Spleen (tissue), 11 donors: ENCODE data around the gene MCC. TPM values are rescaled to one million over a fixed set of nuclear protein-coding genes. Genes with fewer than 3 reads are reported as not detected.

Source experiments
- DNase-seq: peaks from one replicate; pipeline ENCODE4 v3.0.0-alpha.2; 2020
- H3K27ac ChIP-seq, 8 donors: fragments of 200-600 bp; sonication (generic) in 7 of 8; 1 replicate in 4 of 8; 2 replicates in 4 of 8; pipeline versions ENCODE4 v1.5.0 to v1.8.0; 2016 to 2021; ENCODE audit warnings: inconsistent platforms in 4 of 8, mild to moderate bottlenecking in 4 of 8, moderate library complexity in 1 of 8
- H3K27me3 ChIP-seq, 7 donors: fragments of 200-600 bp; sonication (generic) in 6 of 7; replicated peaks in 1 of 7; 1 replicate in 4 of 7; 2 replicates in 3 of 7; pipeline versions ENCODE4 v1.5.0 to v1.8.0; 2016 to 2021; ENCODE audit warnings: inconsistent platforms in 3 of 7, mild to moderate bottlenecking in 1 of 7
- H3K36me3 ChIP-seq, 6 donors: fragments of 200-600 bp; sonication (generic) in 5 of 6; 1 replicate in 4 of 6; 2 replicates in 2 of 6; pipeline versions ENCODE4 v1.5.0 to v1.8.0; 2016 to 2021; ENCODE audit warnings: inconsistent platforms in 2 of 6
- H3K4me1 ChIP-seq, 6 donors: fragments of 200-600 bp; sonication (generic) in 5 of 6; 1 replicate in 3 of 6; 2 replicates in 3 of 6; pipeline versions ENCODE4 v1.5.0 to v1.8.0; 2016 to 2021; ENCODE audit warnings: inconsistent platforms in 3 of 6
- H3K4me3 ChIP-seq, 8 donors: fragments of 200-600 bp; sonication (generic) in 7 of 8; 1 replicate in 4 of 8; 2 replicates in 4 of 8; pipeline versions ENCODE4 v1.5.0 to v1.8.0; 2016 to 2021; ENCODE audit warnings: inconsistent platforms in 4 of 8, mild to moderate bottlenecking in 4 of 8, moderate library complexity in 2 of 8
- H3K9me3 ChIP-seq, 8 donors: fragments of 200-600 bp; sonication (generic) in 7 of 8; 1 replicate in 4 of 8; 2 replicates in 4 of 8; pipeline versions ENCODE4 v1.5.0 to v1.8.0; 2016 to 2021; ENCODE audit warnings: inconsistent platforms in 4 of 8
- POLR2A ChIP-seq, 3 donors: fragments of 450-650 bp; IDR thresholded peaks; one replicate each; pipeline ENCODE4 v1.5.1; 2017; ENCODE audit warnings: antibody characterized with exemption in 3 of 3, mild to moderate bottlenecking in 1 of 3
- POLR2AphosphoS5 ChIP-seq, 3 donors: sonication (generic); formaldehyde crosslinking; IDR thresholded peaks; one replicate each; pipeline ENCODE4 v1.5.1; 2017; ENCODE audit warnings: antibody characterized with exemption in 3 of 3
- WGBS, 5 donors: extraction: QIAGEN DNeasy Blood & Tissue Kit in 3 of 5; methylation state at CpG; one replicate each; pipeline versions ENCODE4 v1.1.5 to v1.1.7; 2013 to 2018; 5-methylcytosine and 5-hydroxymethylcytosine counted together
- intact Hi-C: fragments of 100-400 bp; cut with DNase I; formaldehyde crosslinking; loops from one replicate; pipeline ENCODE4 v1.15.0; 2023; ENCODE audit warnings: low total_unique reads
- polyA plus RNA-seq, 3 donors: library from polyadenylated mRNA; stranded (reverse); fragments of 200-250 nt; gene quantifications; one replicate each; pipeline ENCODE4 v1.2.1, GENCODE V29; 2013
- total RNA-seq, 7 donors: library from RNA; depleted of rRNA in 3 of 7; stranded (reverse); fragments of >200 nt in 3 of 7; fragmentation: NEBNext Ultra II Directional in 4 of 7; extraction: Animal tissue kit (Norgen Biotek cat#: 25700) in 4 of 7; gene quantifications; one replicate each; pipeline versions ENCODE4 v1.1.0 to v1.2.1, GENCODE V29; 2016 to 2021
- TF ChIP-seq, protein P1 (sequence below), 11 experiments: fragments of 200-600 bp in 7 of 11; fragments of 450-650 bp in 4 of 11; sonication (generic) in 4 of 11; IDR thresholded peaks in 8 of 11; conservative IDR thresholded peaks in 3 of 11; 1 replicate in 7 of 11; 2 replicates in 4 of 11; pipeline versions ENCODE4 v1.4.0 to v1.8.0; 2016 to 2021; ENCODE audit warnings: antibody characterized with exemption in 11 of 11, inconsistent platforms in 4 of 11, mild to moderate bottlenecking in 1 of 11
- donor health status: healthy with polysubstance abuse.
- donor health status: DM: no; HTN: no; CAD: no; lungs with moderate emphysema.
- donor health status: DM: no; HTN: no; CAD: no.
- donor health status: Bipolar disorder and iron deficiency.
- donor health status: healthy.
- donor health status: DM: no; HTN: no; CAD: no.
- donor health status: DM: yes; HTN: yes; CAD: no.

The MCC gene
- total and polyA plus RNA-seq, 10 donors, result 1.3 to 32.8 (median 15.8) TPM

DNA sequence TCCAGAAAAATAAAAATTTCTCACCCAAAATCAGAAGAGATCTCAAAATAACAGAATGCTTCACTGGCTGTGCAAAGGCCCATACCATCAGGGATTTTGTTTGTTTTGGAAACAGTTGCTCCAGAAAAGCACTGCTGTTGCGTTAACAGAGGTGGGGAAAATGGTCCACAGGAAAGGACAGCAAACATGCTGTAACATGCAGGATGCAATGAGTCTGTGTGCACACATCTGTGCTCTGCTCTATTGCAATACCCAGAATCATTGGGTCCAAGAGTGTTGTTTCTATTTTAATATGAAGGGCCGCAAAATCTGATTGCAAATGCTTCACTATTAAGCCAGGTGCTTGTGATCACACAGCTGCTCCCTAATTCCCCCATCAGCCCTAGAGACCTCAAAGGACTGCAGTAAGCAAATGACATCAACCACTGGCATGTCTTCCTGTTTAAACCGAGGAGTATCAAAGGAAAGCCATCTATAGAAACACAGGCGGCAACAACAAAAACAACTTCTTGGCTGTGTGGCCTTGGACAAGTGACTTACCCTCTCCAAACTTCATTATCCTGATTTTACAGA, 370.6 kb downstream of the MCC start:
- WGBS, 5 donors, result 69 to 83% (median 80%) methylated on average over 4 of the region's 4 CpGs
- no peak for TF ChIP-seq POLR2AphosphoS5 (IDR thresholded peaks at IDR 0.05)
- TF ChIP-seq, protein P1, sequence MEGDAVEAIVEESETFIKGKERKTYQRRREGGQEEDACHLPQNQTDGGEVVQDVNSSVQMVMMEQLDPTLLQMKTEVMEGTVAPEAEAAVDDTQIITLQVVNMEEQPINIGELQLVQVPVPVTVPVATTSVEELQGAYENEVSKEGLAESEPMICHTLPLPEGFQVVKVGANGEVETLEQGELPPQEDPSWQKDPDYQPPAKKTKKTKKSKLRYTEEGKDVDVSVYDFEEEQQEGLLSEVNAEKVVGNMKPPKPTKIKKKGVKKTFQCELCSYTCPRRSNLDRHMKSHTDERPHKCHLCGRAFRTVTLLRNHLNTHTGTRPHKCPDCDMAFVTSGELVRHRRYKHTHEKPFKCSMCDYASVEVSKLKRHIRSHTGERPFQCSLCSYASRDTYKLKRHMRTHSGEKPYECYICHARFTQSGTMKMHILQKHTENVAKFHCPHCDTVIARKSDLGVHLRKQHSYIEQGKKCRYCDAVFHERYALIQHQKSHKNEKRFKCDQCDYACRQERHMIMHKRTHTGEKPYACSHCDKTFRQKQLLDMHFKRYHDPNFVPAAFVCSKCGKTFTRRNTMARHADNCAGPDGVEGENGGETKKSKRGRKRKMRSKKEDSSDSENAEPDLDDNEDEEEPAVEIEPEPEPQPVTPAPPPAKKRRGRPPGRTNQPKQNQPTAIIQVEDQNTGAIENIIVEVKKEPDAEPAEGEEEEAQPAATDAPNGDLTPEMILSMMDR (IDR thresholded peaks at IDR 0.05 in 8 of 11, conservative IDR thresholded peaks at IDR 0.05 in 3 of 11), result no peak
- no peak for TF ChIP-seq POLR2A (IDR thresholded peaks at IDR 0.05)
- Histone ChIP-seq H3K9me3 (peaks cover 0 to 13% (median 5%) of the 10 kb centered on the region in 8 donors), H3K27ac (no peak overlapping the region), H3K27me3 (no peaks in the 10 kb centered on the region), H3K4me3 (no peak overlapping the region), H3K4me1 (peaks cover 0 to 12% (median 5%) of the 10 kb centered on the region in 6 donors), H3K36me3 (no peaks in the 10 kb centered on the region)
- intact Hi-C loops, result no loop called here
- DNase-seq, result no peak

DNA sequence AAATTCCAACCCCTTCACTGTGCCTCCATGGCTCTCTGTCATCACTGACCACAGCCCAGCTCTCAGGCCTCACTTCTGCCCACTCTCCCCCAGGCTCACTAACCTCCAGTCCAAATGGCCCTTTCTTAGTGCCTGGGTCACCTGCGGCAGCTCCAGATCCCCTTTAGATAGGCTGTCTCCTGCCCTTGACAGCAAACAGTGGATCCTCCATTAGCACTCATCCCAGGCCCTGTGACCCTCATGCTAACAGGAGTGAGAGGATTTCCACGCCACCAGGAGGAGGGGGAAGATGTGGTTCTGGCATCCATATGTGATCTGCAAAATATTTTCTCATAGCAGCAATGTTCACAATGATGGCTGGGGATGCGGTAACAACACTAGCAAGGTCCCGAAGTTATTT, 372.3 kb downstream of the MCC start:
- no peak overlapping the region for H3K4me3 ChIP-seq
- intact Hi-C loops, result no loop called here
- H3K27ac ChIP-seq, result no peak overlapping the region
- no peaks in the 10 kb centered on the region for H3K36me3 ChIP-seq
- H3K27me3 ChIP-seq, result no peaks in the 10 kb centered on the region
- peaks cover 0 to 12% (median 5%) of the 10 kb centered on the region in 6 donors for H3K4me1 ChIP-seq
- TF ChIP-seq, protein P1 (IDR thresholded peaks at IDR 0.05 in 8 of 11, conservative IDR thresholded peaks at IDR 0.05 in 3 of 11), result no peak
- TF ChIP-seq POLR2A (IDR thresholded peaks at IDR 0.05) (no peak), POLR2AphosphoS5 (IDR thresholded peaks at IDR 0.05) (no peak)
- DNase-seq, result no peak
- WGBS, 5 donors, result 80 to 93% (median 92%) methylated on average over 4 of the region's 4 CpGs
- peaks cover 0 to 13% (median 5%) of the 10 kb centered on the region in 8 donors for H3K9me3 ChIP-seq

DNA sequence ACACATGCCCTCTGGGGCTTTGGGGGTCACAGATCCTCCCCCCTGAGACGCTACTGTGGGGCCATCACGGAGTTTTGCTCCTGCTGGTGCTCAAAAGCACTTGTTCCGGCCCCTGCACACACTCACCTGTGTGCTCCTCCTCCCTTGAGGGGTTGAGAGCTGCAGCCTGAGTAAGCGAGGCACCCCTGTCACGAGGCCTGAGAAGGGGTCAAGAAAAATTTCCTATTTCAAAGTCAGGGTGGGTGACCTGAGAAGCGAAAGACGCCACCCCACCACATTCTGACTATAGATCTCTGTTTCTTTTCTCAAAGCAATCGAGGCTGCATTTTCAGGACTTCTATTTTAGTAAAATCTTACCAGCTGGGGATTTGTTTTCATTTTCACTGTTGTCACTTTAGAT, 373.2 kb downstream of the MCC start:
- Histone ChIP-seq H3K4me3 (no peak overlapping the region), H3K27ac (no peak overlapping the region), H3K9me3 (peaks cover 0 to 13% (median 5%) of the 10 kb centered on the region in 8 donors), H3K27me3 (no peaks in the 10 kb centered on the region), H3K4me1 (peaks cover 0 to 12% (median 5%) of the 10 kb centered on the region in 6 donors), H3K36me3 (no peaks in the 10 kb centered on the region)
- intact Hi-C loops, result no loop called here
- no peak for DNase-seq
- TF ChIP-seq POLR2A (IDR thresholded peaks at IDR 0.05) (no peak), POLR2AphosphoS5 (IDR thresholded peaks at IDR 0.05) (no peak)
- TF ChIP-seq, protein P1 (IDR thresholded peaks at IDR 0.05 in 8 of 11, conservative IDR thresholded peaks at IDR 0.05 in 3 of 11), result no peak
- WGBS, 5 donors, result 75 to 95% (median 86%) methylated on average over 8 of the region's 8 CpGs

DNA sequence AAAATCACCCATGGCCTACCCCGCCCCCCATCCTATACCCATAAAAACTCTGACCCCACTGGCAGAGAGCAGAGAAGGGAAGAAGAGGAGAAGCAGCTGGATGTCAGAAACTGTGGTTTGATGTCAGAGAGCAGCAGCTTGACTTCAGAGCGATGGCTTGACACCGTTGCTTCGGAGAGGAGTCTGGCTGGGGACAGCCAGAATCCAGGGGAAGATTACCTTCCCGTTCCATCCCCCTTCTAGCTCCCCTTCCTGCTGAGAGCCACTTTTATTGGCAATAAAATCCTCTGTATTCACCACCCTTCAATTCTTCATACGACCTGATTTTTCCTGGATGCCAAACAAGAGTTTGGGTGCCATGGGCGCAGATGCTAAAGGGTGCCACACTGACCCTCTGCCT, 373.7 kb downstream of the MCC start:
- Histone ChIP-seq H3K27ac (no peak overlapping the region), H3K36me3 (no peaks in the 10 kb centered on the region), H3K4me1 (peaks cover 0 to 11% (median 4%) of the 10 kb centered on the region in 6 donors), H3K9me3 (peaks cover 0 to 13% (median 5%) of the 10 kb centered on the region in 8 donors), H3K4me3 (no peak overlapping the region), H3K27me3 (no peaks in the 10 kb centered on the region)
- WGBS, 5 donors, result 89 to 97% (median 92%) methylated on average over 7 of the region's 7 CpGs
- TF ChIP-seq POLR2A (IDR thresholded peaks at IDR 0.05) (no peak), POLR2AphosphoS5 (IDR thresholded peaks at IDR 0.05) (no peak)
- TF ChIP-seq, protein P1 (IDR thresholded peaks at IDR 0.05 in 8 of 11, conservative IDR thresholded peaks at IDR 0.05 in 3 of 11), result no peak
- intact Hi-C loops, result no loop called here
- DNase-seq, result no peak
